HEK293 (cell line): ENCODE data around the gene PRR22.

Experiments used
- GLI2 ChIP-seq: fragments of 450-650 bp; formaldehyde crosslinking; IDR thresholded peaks from 2 replicates; pipeline ENCODE4; 2017; ENCODE audit warnings: missing biosample characterization, missing genetic modification characterization, low read depth, borderline replicate concordance
- GLI4 ChIP-seq: fragments of 450-650 bp; formaldehyde crosslinking; IDR thresholded peaks from 2 replicates; pipeline ENCODE4 v1.5.1; 2016; ENCODE audit warnings: missing biosample characterization, missing genetic modification characterization
- KLF9 ChIP-seq: fragments of 450-650 bp; formaldehyde crosslinking; IDR thresholded peaks from 2 replicates; pipeline ENCODE4 v1.5.1; 2016; ENCODE audit warnings: missing biosample characterization, missing genetic modification characterization, low read depth
- YY1 ChIP-seq: fragments of 450-650 bp; formaldehyde crosslinking; IDR thresholded peaks from 2 replicates; pipeline ENCODE4 v1.5.1; 2018; ENCODE audit warnings: missing biosample characterization, missing genetic modification characterization
- ZBTB8A ChIP-seq: fragments of 450-650 bp; formaldehyde crosslinking; IDR thresholded peaks from 2 replicates; pipeline ENCODE4 v1.5.1; 2016; ENCODE audit warnings: missing biosample characterization, missing genetic modification characterization
- ZNF623 ChIP-seq: fragments of 450-650 bp; formaldehyde crosslinking; IDR thresholded peaks from 2 replicates; pipeline ENCODE4 v1.5.1; 2016; ENCODE audit warnings: missing biosample characterization, missing genetic modification characterization
- ZNF664 ChIP-seq: fragments of 450-650 bp; formaldehyde crosslinking; IDR thresholded peaks from 2 replicates; pipeline ENCODE4 v1.5.1; 2016; ENCODE audit warnings: missing biosample characterization, missing genetic modification characterization
- ZNF677 ChIP-seq: fragments of 450-650 bp; IDR thresholded peaks from 2 replicates; pipeline ENCODE4 v1.5.0; 2018; ENCODE audit warnings: missing biosample characterization, mild to moderate bottlenecking, missing genetic modification characterization, moderate library complexity
- TF ChIP-seq, protein P1 (sequence below): fragments of 450-650 bp; formaldehyde crosslinking; IDR thresholded peaks from 2 replicates; pipeline ENCODE4 v1.5.1; 2016; ENCODE audit warnings: missing biosample characterization, missing genetic modification characterization
- TF ChIP-seq, protein P2 (sequence below): fragments of 450-650 bp; formaldehyde crosslinking; conservative IDR thresholded peaks from 2 replicates; pipeline ENCODE4 v1.5.1; 2016; ENCODE audit warnings: low read depth, missing biosample characterization, missing genetic modification characterization
- TF ChIP-seq, protein P3 (sequence below): fragments of 450-650 bp; IDR thresholded peaks from 2 replicates; pipeline ENCODE4 v1.5.1; 2018; ENCODE audit warnings: missing biosample characterization, missing genetic modification characterization
- TF ChIP-seq, protein P4 (sequence below): fragments of 450-650 bp; formaldehyde crosslinking; IDR thresholded peaks from 2 replicates; pipeline ENCODE4 v1.5.1; 2016; ENCODE audit warnings: missing biosample characterization, missing genetic modification characterization, borderline replicate concordance
- TF ChIP-seq, protein P5 (sequence below): fragments of 450-650 bp; formaldehyde crosslinking; IDR thresholded peaks from 2 replicates; pipeline ENCODE4 v1.5.1; 2017; ENCODE audit warnings: missing biosample characterization, missing genetic modification characterization
- TF ChIP-seq, protein P6 (sequence below): fragments of 450-650 bp; formaldehyde crosslinking; IDR thresholded peaks from 2 replicates; pipeline ENCODE4 v1.5.1; 2016; ENCODE audit warnings: missing biosample characterization, missing genetic modification characterization
- TF ChIP-seq, protein P7 (sequence below): fragments of 450-650 bp; IDR thresholded peaks from 2 replicates; pipeline ENCODE4 v1.5.1; 2018; ENCODE audit warnings: missing biosample characterization, mild to moderate bottlenecking, missing genetic modification characterization
- TF ChIP-seq, protein P8 (sequence below): fragments of 450-650 bp; formaldehyde crosslinking; IDR thresholded peaks from 2 replicates; pipeline ENCODE4 v1.5.1; 2016; ENCODE audit warnings: missing biosample characterization, missing genetic modification characterization

The PRR22 gene

DNA sequence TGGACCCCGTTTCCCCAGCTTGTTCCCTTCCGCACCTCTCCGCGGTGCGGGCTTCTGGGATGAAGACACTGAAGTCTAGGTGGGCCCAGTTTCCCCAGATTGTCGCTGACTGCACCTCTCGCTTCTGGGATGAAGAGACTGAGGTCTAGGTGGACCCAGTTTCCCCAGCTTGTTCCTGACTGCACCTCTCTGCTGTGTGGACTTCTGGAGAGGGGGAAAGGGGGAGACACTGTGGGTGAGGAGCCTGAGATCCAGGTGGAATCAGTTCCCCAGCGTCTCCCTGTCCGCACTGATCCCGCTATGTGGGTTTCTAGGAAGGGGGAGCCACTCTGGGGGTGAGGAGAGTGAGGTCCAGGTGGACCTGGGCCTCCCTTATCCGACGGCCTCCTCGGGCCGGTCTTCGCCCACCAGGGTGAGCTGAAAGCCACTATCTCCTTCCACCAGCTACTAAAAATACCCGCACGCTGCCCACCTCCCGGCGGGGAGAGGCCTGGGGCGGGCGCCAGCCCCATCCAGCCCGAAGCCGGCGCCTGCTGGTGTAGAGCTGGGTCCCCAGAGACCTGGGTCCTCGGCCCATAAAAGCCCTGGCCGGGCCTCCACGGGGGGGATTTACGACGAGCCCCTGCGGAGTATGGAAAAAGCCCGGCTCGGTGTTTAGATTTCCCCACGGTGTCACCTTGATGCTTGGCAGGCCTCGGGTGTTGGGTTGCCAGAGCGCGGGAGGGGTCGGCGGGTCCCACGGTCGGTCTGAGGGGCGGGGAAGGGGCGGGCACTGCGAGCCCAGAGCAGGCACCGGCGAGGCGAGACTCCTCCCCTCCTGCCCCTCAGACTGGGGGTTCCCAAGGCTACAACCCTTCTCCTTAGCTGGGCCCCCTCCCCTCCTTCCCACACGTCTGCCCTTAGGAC lies 44.4 kb upstream of the PRR22 start (continued):
- TF ChIP-seq, protein P1, sequence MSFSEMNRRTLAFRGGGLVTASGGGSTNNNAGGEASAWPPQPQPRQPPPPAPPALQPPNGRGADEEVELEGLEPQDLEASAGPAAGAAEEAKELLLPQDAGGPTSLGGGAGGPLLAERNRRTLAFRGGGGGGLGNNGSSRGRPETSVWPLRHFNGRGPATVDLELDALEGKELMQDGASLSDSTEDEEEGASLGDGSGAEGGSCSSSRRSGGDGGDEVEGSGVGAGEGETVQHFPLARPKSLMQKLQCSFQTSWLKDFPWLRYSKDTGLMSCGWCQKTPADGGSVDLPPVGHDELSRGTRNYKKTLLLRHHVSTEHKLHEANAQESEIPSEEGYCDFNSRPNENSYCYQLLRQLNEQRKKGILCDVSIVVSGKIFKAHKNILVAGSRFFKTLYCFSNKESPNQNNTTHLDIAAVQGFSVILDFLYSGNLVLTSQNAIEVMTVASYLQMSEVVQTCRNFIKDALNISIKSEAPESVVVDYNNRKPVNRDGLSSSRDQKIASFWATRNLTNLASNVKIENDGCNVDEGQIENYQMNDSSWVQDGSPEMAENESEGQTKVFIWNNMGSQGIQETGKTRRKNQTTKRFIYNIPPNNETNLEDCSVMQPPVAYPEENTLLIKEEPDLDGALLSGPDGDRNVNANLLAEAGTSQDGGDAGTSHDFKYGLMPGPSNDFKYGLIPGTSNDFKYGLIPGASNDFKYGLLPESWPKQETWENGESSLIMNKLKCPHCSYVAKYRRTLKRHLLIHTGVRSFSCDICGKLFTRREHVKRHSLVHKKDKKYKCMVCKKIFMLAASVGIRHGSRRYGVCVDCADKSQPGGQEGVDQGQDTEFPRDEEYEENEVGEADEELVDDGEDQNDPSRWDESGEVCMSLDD (tag by site-specific recombination): no peak
- TF ChIP-seq GLI4 (tag by site-specific recombination): no peak
- no peak for TF ChIP-seq YY1 (tag by site-specific recombination)
- TF ChIP-seq, protein P2, sequence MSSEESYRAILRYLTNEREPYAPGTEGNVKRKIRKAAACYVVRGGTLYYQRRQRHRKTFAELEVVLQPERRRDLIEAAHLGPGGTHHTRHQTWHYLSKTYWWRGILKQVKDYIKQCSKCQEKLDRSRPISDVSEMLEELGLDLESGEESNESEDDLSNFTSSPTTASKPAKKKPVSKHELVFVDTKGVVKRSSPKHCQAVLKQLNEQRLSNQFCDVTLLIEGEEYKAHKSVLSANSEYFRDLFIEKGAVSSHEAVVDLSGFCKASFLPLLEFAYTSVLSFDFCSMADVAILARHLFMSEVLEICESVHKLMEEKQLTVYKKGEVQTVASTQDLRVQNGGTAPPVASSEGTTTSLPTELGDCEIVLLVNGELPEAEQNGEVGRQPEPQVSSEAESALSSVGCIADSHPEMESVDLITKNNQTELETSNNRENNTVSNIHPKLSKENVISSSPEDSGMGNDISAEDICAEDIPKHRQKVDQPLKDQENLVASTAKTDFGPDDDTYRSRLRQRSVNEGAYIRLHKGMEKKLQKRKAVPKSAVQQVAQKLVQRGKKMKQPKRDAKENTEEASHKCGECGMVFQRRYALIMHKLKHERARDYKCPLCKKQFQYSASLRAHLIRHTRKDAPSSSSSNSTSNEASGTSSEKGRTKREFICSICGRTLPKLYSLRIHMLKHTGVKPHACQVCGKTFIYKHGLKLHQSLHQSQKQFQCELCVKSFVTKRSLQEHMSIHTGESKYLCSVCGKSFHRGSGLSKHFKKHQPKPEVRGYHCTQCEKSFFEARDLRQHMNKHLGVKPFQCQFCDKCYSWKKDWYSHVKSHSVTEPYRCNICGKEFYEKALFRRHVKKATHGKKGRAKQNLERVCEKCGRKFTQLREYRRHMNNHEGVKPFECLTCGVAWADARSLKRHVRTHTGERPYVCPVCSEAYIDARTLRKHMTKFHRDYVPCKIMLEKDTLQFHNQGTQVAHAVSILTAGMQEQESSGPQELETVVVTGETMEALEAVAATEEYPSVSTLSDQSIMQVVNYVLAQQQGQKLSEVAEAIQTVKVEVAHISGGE (tag by site-specific recombination): 0 out of 2 replicates have a peak, but pooled peaks have one; percentile 2
- TF ChIP-seq ZNF623: no peak
- no peak for TF ChIP-seq ZNF664 (tag by site-specific recombination)
- TF ChIP-seq, protein P3, sequence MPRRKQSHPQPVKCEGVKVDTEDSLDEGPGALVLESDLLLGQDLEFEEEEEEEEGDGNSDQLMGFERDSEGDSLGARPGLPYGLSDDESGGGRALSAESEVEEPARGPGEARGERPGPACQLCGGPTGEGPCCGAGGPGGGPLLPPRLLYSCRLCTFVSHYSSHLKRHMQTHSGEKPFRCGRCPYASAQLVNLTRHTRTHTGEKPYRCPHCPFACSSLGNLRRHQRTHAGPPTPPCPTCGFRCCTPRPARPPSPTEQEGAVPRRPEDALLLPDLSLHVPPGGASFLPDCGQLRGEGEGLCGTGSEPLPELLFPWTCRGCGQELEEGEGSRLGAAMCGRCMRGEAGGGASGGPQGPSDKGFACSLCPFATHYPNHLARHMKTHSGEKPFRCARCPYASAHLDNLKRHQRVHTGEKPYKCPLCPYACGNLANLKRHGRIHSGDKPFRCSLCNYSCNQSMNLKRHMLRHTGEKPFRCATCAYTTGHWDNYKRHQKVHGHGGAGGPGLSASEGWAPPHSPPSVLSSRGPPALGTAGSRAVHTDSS (tag by site-specific recombination): no peak
- TF ChIP-seq, protein P4, sequence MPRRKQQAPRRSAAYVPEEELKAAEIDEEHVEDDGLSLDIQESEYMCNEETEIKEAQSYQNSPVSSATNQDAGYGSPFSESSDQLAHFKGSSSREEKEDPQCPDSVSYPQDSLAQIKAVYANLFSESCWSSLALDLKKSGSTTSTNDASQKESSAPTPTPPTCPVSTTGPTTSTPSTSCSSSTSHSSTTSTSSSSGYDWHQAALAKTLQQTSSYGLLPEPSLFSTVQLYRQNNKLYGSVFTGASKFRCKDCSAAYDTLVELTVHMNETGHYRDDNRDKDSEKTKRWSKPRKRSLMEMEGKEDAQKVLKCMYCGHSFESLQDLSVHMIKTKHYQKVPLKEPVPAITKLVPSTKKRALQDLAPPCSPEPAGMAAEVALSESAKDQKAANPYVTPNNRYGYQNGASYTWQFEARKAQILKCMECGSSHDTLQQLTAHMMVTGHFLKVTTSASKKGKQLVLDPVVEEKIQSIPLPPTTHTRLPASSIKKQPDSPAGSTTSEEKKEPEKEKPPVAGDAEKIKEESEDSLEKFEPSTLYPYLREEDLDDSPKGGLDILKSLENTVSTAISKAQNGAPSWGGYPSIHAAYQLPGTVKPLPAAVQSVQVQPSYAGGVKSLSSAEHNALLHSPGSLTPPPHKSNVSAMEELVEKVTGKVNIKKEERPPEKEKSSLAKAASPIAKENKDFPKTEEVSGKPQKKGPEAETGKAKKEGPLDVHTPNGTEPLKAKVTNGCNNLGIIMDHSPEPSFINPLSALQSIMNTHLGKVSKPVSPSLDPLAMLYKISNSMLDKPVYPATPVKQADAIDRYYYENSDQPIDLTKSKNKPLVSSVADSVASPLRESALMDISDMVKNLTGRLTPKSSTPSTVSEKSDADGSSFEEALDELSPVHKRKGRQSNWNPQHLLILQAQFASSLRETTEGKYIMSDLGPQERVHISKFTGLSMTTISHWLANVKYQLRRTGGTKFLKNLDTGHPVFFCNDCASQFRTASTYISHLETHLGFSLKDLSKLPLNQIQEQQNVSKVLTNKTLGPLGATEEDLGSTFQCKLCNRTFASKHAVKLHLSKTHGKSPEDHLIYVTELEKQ (tag by site-specific recombination): no peak
- TF ChIP-seq, protein P5, sequence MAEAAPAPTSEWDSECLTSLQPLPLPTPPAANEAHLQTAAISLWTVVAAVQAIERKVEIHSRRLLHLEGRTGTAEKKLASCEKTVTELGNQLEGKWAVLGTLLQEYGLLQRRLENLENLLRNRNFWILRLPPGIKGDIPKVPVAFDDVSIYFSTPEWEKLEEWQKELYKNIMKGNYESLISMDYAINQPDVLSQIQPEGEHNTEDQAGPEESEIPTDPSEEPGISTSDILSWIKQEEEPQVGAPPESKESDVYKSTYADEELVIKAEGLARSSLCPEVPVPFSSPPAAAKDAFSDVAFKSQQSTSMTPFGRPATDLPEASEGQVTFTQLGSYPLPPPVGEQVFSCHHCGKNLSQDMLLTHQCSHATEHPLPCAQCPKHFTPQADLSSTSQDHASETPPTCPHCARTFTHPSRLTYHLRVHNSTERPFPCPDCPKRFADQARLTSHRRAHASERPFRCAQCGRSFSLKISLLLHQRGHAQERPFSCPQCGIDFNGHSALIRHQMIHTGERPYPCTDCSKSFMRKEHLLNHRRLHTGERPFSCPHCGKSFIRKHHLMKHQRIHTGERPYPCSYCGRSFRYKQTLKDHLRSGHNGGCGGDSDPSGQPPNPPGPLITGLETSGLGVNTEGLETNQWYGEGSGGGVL: no peak
- TF ChIP-seq, protein P6, sequence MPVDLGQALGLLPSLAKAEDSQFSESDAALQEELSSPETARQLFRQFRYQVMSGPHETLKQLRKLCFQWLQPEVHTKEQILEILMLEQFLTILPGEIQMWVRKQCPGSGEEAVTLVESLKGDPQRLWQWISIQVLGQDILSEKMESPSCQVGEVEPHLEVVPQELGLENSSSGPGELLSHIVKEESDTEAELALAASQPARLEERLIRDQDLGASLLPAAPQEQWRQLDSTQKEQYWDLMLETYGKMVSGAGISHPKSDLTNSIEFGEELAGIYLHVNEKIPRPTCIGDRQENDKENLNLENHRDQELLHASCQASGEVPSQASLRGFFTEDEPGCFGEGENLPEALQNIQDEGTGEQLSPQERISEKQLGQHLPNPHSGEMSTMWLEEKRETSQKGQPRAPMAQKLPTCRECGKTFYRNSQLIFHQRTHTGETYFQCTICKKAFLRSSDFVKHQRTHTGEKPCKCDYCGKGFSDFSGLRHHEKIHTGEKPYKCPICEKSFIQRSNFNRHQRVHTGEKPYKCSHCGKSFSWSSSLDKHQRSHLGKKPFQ (tag by site-specific recombination): no peak
- TF ChIP-seq, protein P7, sequence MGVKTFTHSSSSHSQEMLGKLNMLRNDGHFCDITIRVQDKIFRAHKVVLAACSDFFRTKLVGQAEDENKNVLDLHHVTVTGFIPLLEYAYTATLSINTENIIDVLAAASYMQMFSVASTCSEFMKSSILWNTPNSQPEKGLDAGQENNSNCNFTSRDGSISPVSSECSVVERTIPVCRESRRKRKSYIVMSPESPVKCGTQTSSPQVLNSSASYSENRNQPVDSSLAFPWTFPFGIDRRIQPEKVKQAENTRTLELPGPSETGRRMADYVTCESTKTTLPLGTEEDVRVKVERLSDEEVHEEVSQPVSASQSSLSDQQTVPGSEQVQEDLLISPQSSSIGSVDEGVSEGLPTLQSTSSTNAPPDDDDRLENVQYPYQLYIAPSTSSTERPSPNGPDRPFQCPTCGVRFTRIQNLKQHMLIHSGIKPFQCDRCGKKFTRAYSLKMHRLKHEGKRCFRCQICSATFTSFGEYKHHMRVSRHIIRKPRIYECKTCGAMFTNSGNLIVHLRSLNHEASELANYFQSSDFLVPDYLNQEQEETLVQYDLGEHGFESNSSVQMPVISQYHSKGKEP (tag by site-specific recombination): peak; percentile 22; the same call in 1 of the 2 replicates
- TF ChIP-seq, protein P8, sequence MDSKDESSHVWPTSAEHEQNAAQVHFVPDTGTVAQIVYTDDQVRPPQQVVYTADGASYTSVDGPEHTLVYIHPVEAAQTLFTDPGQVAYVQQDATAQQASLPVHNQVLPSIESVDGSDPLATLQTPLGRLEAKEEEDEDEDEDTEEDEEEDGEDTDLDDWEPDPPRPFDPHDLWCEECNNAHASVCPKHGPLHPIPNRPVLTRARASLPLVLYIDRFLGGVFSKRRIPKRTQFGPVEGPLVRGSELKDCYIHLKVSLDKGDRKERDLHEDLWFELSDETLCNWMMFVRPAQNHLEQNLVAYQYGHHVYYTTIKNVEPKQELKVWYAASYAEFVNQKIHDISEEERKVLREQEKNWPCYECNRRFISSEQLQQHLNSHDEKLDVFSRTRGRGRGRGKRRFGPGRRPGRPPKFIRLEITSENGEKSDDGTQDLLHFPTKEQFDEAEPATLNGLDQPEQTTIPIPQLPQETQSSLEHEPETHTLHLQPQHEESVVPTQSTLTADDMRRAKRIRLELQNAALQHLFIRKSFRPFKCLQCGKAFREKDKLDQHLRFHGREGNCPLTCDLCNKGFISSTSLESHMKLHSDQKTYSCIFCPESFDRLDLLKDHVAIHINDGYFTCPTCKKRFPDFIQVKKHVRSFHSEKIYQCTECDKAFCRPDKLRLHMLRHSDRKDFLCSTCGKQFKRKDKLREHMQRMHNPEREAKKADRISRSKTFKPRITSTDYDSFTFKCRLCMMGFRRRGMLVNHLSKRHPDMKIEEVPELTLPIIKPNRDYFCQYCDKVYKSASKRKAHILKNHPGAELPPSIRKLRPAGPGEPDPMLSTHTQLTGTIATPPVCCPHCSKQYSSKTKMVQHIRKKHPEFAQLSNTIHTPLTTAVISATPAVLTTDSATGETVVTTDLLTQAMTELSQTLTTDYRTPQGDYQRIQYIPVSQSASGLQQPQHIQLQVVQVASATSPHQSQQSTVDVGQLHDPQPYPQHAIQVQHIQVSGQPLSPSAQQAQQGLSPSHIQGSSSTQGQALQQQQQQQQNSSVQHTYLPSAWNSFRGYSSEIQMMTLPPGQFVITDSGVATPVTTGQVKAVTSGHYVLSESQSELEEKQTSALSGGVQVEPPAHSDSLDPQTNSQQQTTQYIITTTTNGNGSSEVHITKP (tag by site-specific recombination): peak; percentile 40; the same call in 1 of the 2 replicates
- TF ChIP-seq ZBTB8A (tag by site-specific recombination): peak; percentile 90
- TF ChIP-seq GLI2 (tag by site-specific recombination): no peak; the same call in 1 of the 2 replicates
- TF ChIP-seq ZNF677 (tag by site-specific recombination): no peak
- TF ChIP-seq KLF9 (tag by site-specific recombination): peak; percentile 54; the same call in 1 of the 2 replicates
